Activated T-cell treated with anti-CD3 and anti-CD28 coated beads for 4 hours (primary cell): Measurements from ENCODE around the gene ACOT12.

ENCODE experiments used
- DNase-seq: peaks from one replicate; pipeline ENCODE4 v3.0.0-alpha.2; 2020

The ACOT12 gene

DNA sequence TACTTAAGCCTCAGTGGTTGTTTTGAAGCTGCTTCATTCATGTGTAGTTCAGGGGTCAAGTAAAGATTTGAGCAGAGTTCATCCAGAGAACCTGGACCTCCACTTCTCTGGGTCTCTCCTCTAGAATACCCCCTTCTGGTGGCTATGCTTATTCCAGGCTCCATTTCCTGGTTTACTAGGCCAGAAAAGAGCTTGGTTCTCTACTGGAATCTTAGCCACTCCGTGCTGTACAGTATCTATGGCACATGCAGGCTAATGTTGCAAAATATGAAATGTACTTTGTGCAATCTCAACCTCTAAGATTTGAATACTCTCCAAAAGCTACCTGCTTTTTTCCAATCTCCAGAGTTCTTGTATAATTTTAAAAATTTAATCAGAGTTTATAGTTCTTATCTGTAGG, 110.0 kb downstream of the ACOT12 start:
- no peak for DNase-seq
